GM11168 (cell line): ENCODE measurements around the gene NPHP4.

Experiments
- in situ Hi-C: fragments of 300-500 bp; cut with MboI; formaldehyde crosslinking; loops from one replicate; pipeline ENCODE4 v1.12.0; 2022; ENCODE audit warnings: low sequenced_read_pairs; ENCODE audit not compliant: unreplicated experiment

Gene NPHP4

GRCh38 chr1:5992026-5992813, at the start of gene NPHP4:
Gene NPHP4 (minus strand): TSS chr1:5992425. CDS start chr1:5986289, 6,136 bp downstream.
- in situ Hi-C loops: no loop called here

GRCh38 chr1:6041432-6042062, 49.3 kb upstream of the NPHP4 start:
- in situ Hi-C loops: no loop called here

- in situ Hi-C loops: no loop called here
These were observed 48.7 kb upstream of the NPHP4 start for GRCh38 chr1:6040861-6041415.

- in situ Hi-C loops: no loop called here
These were observed 48.2 kb upstream of the NPHP4 start for GRCh38 chr1:6040444-6040843.

GRCh38 chr1:6039031-6039430, 46.8 kb upstream of the NPHP4 start:
- in situ Hi-C loops: no loop called here

GRCh38 chr1:6038603-6039002, 46.4 kb upstream of the NPHP4 start:
- in situ Hi-C loops: no loop called here

- in situ Hi-C loops: no loop called here
These were observed 45.1 kb upstream of the NPHP4 start for GRCh38 chr1:6037338-6037762.

- in situ Hi-C loops: no loop called here
These were observed 43.5 kb upstream of the NPHP4 start for GRCh38 chr1:6035719-6036118.

- in situ Hi-C loops: no loop called here
These were observed 43.1 kb upstream of the NPHP4 start for GRCh38 chr1:6035303-6035702.

GRCh38 chr1:6034750-6035096, 42.5 kb upstream of the NPHP4 start:
- in situ Hi-C loops: no loop called here

- in situ Hi-C loops: no loop called here
These were observed 41.9 kb upstream of the NPHP4 start for GRCh38 chr1:6033986-6034749.

GRCh38 chr1:6033124-6033523, 40.9 kb upstream of the NPHP4 start:
- in situ Hi-C loops: no loop called here

GRCh38 chr1:6030547-6031261, 38.5 kb upstream of the NPHP4 start:
- in situ Hi-C loops: no loop called here

- in situ Hi-C loops: no loop called here
These were observed 37.9 kb upstream of the NPHP4 start for GRCh38 chr1:6030132-6030531.

GRCh38 chr1:6029351-6029750, 37.1 kb upstream of the NPHP4 start:
- in situ Hi-C loops: no loop called here

- in situ Hi-C loops: no loop called here
These were observed 36.0 kb upstream of the NPHP4 start for GRCh38 chr1:6028042-6028850.

GRCh38 chr1:6027591-6027990, 35.4 kb upstream of the NPHP4 start:
- in situ Hi-C loops: no loop called here

GRCh38 chr1:6026095-6026809, 34.0 kb upstream of the NPHP4 start:
- in situ Hi-C loops: no loop called here
